ENCODE data around the gene CCDC197. TPM values are rescaled to one million over a fixed set of nuclear protein-coding genes. Genes with fewer than 3 reads are reported as not detected.

The CCDC197 gene
- total RNA-seq, 1 experiment from 2014 or later = not detected

- DNase-seq = no peak
- no peak overlapping the region for H3K27ac Mint-ChIP-seq
- Histone ChIP-seq H3K27me3 (ENCODE audit: insufficient read depth, low read length) (no peaks in the 10 kb centered on the region), H2BK5ac (ENCODE audit: insufficient read length, low read length) (no peak overlapping the region), H3K9me3 (ENCODE audit: control insufficient read depth, low read depth, low read length) (no peaks in the 10 kb centered on the region), H2BK120ac (ENCODE audit: low read depth, low read length, poor library complexity, severe bottlenecking) (no peak overlapping the region), H2BK12ac (ENCODE audit: insufficient read length, low read depth, low read length) (no peak overlapping the region), H3K18ac (ENCODE audit: insufficient read length, low read depth, low read length) (no peak overlapping the region), H2AK5ac (ENCODE audit: insufficient read length, low read length) (no peak overlapping the region), H4K5ac (ENCODE audit: insufficient read length, low read depth, low read length) (no peak overlapping the region), H3K4ac (ENCODE audit: low read depth, low read length) (no peak overlapping the region), H4K8ac (replicated peaks; ENCODE audit: insufficient read length, low read depth, low read length) (no peak overlapping the region), H3K79me2 (ENCODE audit: insufficient read depth, low read length) (no peaks in the 10 kb centered on the region), H4K20me1 (ENCODE audit: control insufficient read depth, insufficient read depth, insufficient read length) (no peaks in the 10 kb centered on the region), H2BK15ac (ENCODE audit: low read depth, low read length) (no peak overlapping the region), H3K27ac (ENCODE audit: insufficient read length, low read depth, low read length) (no peak overlapping the region), H4K91ac (ENCODE audit: insufficient read length, low read depth, low read length) (no peak overlapping the region), H3K23me2 (ENCODE audit: insufficient read length, low read depth, low read length, poor library complexity, severe bottlenecking) (no peaks in the 10 kb centered on the region), H3K56ac (ENCODE audit: insufficient read length, low read depth, low read length) (no peak overlapping the region), H2BK20ac (ENCODE audit: low read depth, low read length, poor library complexity, severe bottlenecking) (no peak overlapping the region), H3K79me1 (ENCODE audit: insufficient read depth, low read depth, low read length, poor library complexity, severe bottlenecking) (no peaks in the 10 kb centered on the region), H3K4me2 (ENCODE audit: insufficient read depth, insufficient read length, low read length) (no peak overlapping the region), H2AFZ (ENCODE audit: low read length) (no peak overlapping the region), H3T11ph (ENCODE audit: low read length) (no peak overlapping the region), H3K9ac (ENCODE audit: extremely low read depth, insufficient read length, low read length) (no peak overlapping the region), H3K23ac (ENCODE audit: insufficient read length, low read depth, low read length) (no peak overlapping the region), H3K4me1 (ENCODE audit: insufficient read depth, low read length) (no peaks in the 10 kb centered on the region; the same call in 1 of the 2 replicates), H3K14ac (ENCODE audit: insufficient read depth, low read length) (no peak overlapping the region)
- H3K9me3 Mint-ChIP-seq = no peaks in the 10 kb centered on the region; a peak in 1 of 5 replicates
- H3K27me3 Mint-ChIP-seq (ENCODE audit: low read depth) = no peaks in the 10 kb centered on the region; the same call in none of the 2 replicates
- H3K36me3 Mint-ChIP-seq (ENCODE audit: insufficient read depth in 1 of 3, low read depth in 3 of 3) = no peaks in the 10 kb centered on the region
- WGBS (ENCODE audit: extremely low coverage, insufficient read length, low lambda C conversion rate) = no CpG with 5 or more reads among the region's 19 CpGs
- no peak for TF ChIP-seq CTCF (conservative IDR thresholded peaks at IDR 0.05)
- no peak overlapping the region for H3K4me3 Mint-ChIP-seq
- peaks cover 39 to 45% of the 10 kb centered on the region in 2 experiments for H3K4me1 Mint-ChIP-seq
These were observed 41.9 kb upstream of the CCDC197 start for GRCh38 chr14:93954900-93955849.

Measured in H9 (cell line).